Activated CD4-positive, alpha-beta memory T cell treated with anti-CD3 and anti-CD28 coated beads, Interleukin-2, amount 10 ng/mL, durations not matched to agents 7 days and 5 days (primary cell): ENCODE data around the gene GRIPAP1. TPM values are rescaled to one million over a fixed set of nuclear protein-coding genes. Genes with fewer than 3 reads are reported as not detected.

ENCODE experiments used
- CTCF ChIA-PET: fragments of 350-600 bp; sonication (Branson Sonifier 250); formaldehyde crosslinking; loops from one replicate; lab custom pipeline; 2021; ENCODE audit warnings: antibody characterized with exemption, inconsistent platforms; lab: Charles Lee
- POLR2A ChIA-PET: fragments of 350-600 bp; sonication (Branson Sonifier 250); formaldehyde crosslinking; loops from one replicate; lab custom pipeline; 2021; ENCODE audit warnings: antibody characterized with exemption; lab: Charles Lee
- DNase-seq: peaks from one replicate; pipeline ENCODE4 v3.0.0-alpha.2; 2020
- H3K27ac Mint-ChIP-seq: one replicate; pipeline ENCODE4 v1.8.0; 2021; ENCODE audit warnings: mild to moderate bottlenecking, mixed read lengths
- H3K27me3 Mint-ChIP-seq: one replicate; pipeline ENCODE4 v1.8.0; 2021; ENCODE audit warnings: mixed read lengths
- H3K36me3 Mint-ChIP-seq: one replicate; pipeline ENCODE4 v1.8.0; 2021; ENCODE audit warnings: low read depth, mixed read lengths
- H3K4me1 Mint-ChIP-seq: one replicate; pipeline ENCODE4 v1.8.0; 2021; ENCODE audit warnings: mixed read lengths
- H3K4me3 Mint-ChIP-seq: one replicate; pipeline ENCODE4 v1.8.0; 2021; ENCODE audit warnings: mild to moderate bottlenecking, mixed read lengths
- H3K9me3 Mint-ChIP-seq: one replicate; pipeline ENCODE4 v1.8.0; 2021; ENCODE audit warnings: mixed read lengths
- total RNA-seq, 2 experiments: library from RNA; stranded (reverse); gene quantifications; one replicate each; pipeline ENCODE4 v1.2.3, GENCODE V29; 2021

Gene GRIPAP1
- total RNA-seq, 2 experiments from 2014 or later = 104 to 116 TPM

GRCh38 chrX:49019599-49020249 is 17.7 kb upstream of the GRIPAP1 start:
- POLR2A ChIA-PET = no interaction called here
- H3K4me3 Mint-ChIP-seq = no peak overlapping the region
- no peaks in the 10 kb centered on the region for H3K27me3 Mint-ChIP-seq
- DNase-seq = no peak
- CTCF ChIA-PET = no interaction called here
- H3K27ac Mint-ChIP-seq = no peak overlapping the region
- H3K4me1 Mint-ChIP-seq = peaks cover 8% of the 10 kb centered on the region
- H3K36me3 Mint-ChIP-seq = peaks cover 5% of the 10 kb centered on the region
- no peaks in the 10 kb centered on the region for H3K9me3 Mint-ChIP-seq

DNA sequence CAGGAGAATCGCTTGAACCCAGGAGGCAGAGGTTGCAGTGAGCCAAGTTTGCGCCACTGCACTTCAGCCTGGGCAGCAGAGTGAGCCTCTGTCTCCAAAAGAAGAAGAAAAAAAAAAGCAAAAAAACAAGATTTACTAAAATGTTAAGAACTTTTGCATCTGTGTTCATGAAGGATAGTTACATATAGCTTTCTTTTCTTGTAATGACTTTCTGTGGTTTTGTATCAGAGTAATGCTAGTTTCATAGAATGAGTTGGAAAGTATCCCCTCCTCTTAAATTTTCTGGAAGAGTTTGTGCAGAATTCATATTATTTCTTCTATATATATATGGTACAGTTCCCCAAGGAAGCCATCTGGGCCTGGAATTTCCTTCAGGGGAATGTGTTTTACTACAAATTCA is 17.0 kb upstream of the GRIPAP1 start:
- H3K4me1 Mint-ChIP-seq = peaks cover 8% of the 10 kb centered on the region
- no peak for DNase-seq
- no peak overlapping the region for H3K27ac Mint-ChIP-seq
- H3K4me3 Mint-ChIP-seq = no peak overlapping the region
- POLR2A ChIA-PET = no interaction called here
- H3K27me3 Mint-ChIP-seq = no peaks in the 10 kb centered on the region
- no peaks in the 10 kb centered on the region for H3K9me3 Mint-ChIP-seq
- CTCF ChIA-PET = no interaction called here
- no peaks in the 10 kb centered on the region for H3K36me3 Mint-ChIP-seq

GRCh38 chrX:49003696-49004095 is 1.6 kb upstream of the GRIPAP1 start:
- H3K4me1 Mint-ChIP-seq = peaks cover 29% of the 10 kb centered on the region
- DNase-seq = no peak
- no peaks in the 10 kb centered on the region for H3K9me3 Mint-ChIP-seq
- peaks cover 22% of the 10 kb centered on the region for H3K36me3 Mint-ChIP-seq
- ChIA-PET CTCF (interaction anchor here (1.2 kb wide), 1 partner anchor 31 kb away, joined by 3 read pairs; no protein-coding TSS in a partner anchor), POLR2A (interaction anchor here (2.2 kb wide), 1 partner anchor 39 kb away, joined by 26 read pairs; the partner anchor contains the start of gene TFE3)
- H3K4me3 Mint-ChIP-seq = peak overlapping the region; percentile 50
- H3K27me3 Mint-ChIP-seq = no peaks in the 10 kb centered on the region
- H3K27ac Mint-ChIP-seq = peak overlapping the region; percentile 64

DNA sequence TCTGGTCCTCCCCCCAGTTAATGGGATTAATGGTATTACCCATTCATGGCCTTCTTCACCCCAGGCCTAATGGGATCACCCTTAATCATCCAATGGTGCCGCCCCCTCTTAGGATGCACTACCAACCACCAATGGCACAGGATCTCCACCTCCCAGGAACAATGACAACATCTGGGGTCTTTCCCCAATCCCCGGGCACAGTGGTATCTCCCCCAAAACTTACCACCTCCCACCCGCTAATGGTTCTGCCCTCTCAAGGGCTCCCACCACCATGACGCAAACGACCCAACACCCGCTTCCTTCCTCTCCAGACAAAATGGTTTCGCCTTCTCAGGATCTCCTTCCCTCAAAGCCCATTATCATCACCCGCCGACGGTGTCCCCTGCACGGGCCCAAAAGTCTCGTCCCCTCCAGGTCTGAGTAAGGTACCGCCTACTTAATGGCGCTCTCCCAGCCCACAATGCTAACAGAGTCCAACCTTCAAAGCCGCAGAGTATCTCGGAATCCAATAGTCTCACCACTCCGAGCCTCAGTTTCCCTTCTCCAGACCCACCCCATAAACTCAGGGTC is 458 bp downstream of the GRIPAP1 start:
- Mint-ChIP-seq H3K27ac (peak overlapping the region; percentile 94), H3K4me3 (peak overlapping the region; percentile 98), H3K27me3 (no peaks in the 10 kb centered on the region), H3K4me1 (peaks cover 48% of the 10 kb centered on the region), H3K36me3 (peaks cover 43% of the 10 kb centered on the region), H3K9me3 (no peaks in the 10 kb centered on the region)
- POLR2A ChIA-PET = interaction anchor here (0.8 to 2.2 kb wide), 13 partner anchors 8 to 428 kb away, joined by 3 to 26 read pairs (median 6); partner anchors contain the start of genes HDAC6, PQBP1, RBM3 and TFE3
- peak; percentile 58 for DNase-seq
- CTCF ChIA-PET = interaction anchor here (0.6 to 1.4 kb wide), 5 partner anchors 10 to 462 kb away, joined by 3 to 7 read pairs (median 4); partner anchors contain the start of genes HDAC6, TBC1D25 and TFE3

GRCh38 chrX:49000636-49001035 is 1.4 kb downstream of the GRIPAP1 start:
- H3K9me3 Mint-ChIP-seq = no peaks in the 10 kb centered on the region
- H3K4me3 Mint-ChIP-seq = peak overlapping the region; percentile 98
- peaks cover 48% of the 10 kb centered on the region for H3K4me1 Mint-ChIP-seq
- no peak overlapping the region for H3K27ac Mint-ChIP-seq
- H3K27me3 Mint-ChIP-seq = no peaks in the 10 kb centered on the region
- H3K36me3 Mint-ChIP-seq = peaks cover 48% of the 10 kb centered on the region
- ChIA-PET CTCF (no interaction called here), POLR2A (no interaction called here)
- DNase-seq = no peak

DNA sequence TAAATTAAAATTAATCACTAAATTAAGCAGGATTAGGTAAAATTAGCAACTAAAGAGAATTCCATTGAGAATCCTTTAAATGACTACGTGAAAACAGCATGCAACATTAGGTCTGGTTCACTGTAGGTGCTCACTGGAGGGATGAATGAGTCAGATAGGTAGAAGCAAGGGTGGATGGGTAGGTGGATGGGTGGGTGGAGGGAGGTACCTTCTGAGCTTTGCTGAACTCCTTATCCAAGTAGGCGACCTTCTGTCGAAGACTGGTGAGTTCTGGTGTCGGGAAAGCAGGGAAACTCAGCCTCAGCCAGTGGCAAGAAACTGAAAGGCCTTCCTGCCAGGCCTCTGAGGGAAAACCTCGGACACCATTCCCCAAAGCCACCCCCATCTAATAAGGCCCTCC is 3.0 kb downstream of the GRIPAP1 start:
- Mint-ChIP-seq H3K27ac (no peak overlapping the region), H3K27me3 (no peaks in the 10 kb centered on the region), H3K4me3 (no peak overlapping the region), H3K4me1 (peaks cover 55% of the 10 kb centered on the region), H3K36me3 (peaks cover 59% of the 10 kb centered on the region), H3K9me3 (no peaks in the 10 kb centered on the region)
- POLR2A ChIA-PET = no interaction called here
- CTCF ChIA-PET = no interaction called here
- DNase-seq = no peak

- Mint-ChIP-seq H3K27me3 (no peaks in the 10 kb centered on the region), H3K4me1 (peaks cover 52% of the 10 kb centered on the region), H3K4me3 (no peak overlapping the region), H3K9me3 (no peaks in the 10 kb centered on the region), H3K36me3 (peaks cover 64% of the 10 kb centered on the region), H3K27ac (no peak overlapping the region)
- ChIA-PET POLR2A (no interaction called here), CTCF (no interaction called here)
- DNase-seq = no peak
Observed at GRCh38 chrX:48998391-48998790, 3.7 kb downstream of the GRIPAP1 start.

- H3K4me1 Mint-ChIP-seq = peaks cover 52% of the 10 kb centered on the region
- no peak for DNase-seq
- no peak overlapping the region for H3K4me3 Mint-ChIP-seq
- no peaks in the 10 kb centered on the region for H3K27me3 Mint-ChIP-seq
- ChIA-PET CTCF (no interaction called here), POLR2A (no interaction called here)
- no peak overlapping the region for H3K27ac Mint-ChIP-seq
- no peaks in the 10 kb centered on the region for H3K9me3 Mint-ChIP-seq
- peaks cover 68% of the 10 kb centered on the region for H3K36me3 Mint-ChIP-seq
Observed at GRCh38 chrX:48997865-48998264, 4.2 kb downstream of the GRIPAP1 start.

- no peak for DNase-seq
- ChIA-PET CTCF (no interaction called here), POLR2A (no interaction called here)
- Mint-ChIP-seq H3K36me3 (peaks cover 70% of the 10 kb centered on the region), H3K27ac (no peak overlapping the region), H3K27me3 (no peaks in the 10 kb centered on the region), H3K9me3 (no peaks in the 10 kb centered on the region), H3K4me1 (peaks cover 48% of the 10 kb centered on the region), H3K4me3 (no peak overlapping the region)
Observed at GRCh38 chrX:48997455-48997854, 4.6 kb downstream of the GRIPAP1 start.

- peaks cover 73% of the 10 kb centered on the region for H3K36me3 Mint-ChIP-seq
- no peak for DNase-seq
- no peaks in the 10 kb centered on the region for H3K27me3 Mint-ChIP-seq
- H3K27ac Mint-ChIP-seq = no peak overlapping the region
- H3K4me3 Mint-ChIP-seq = no peak overlapping the region
- peaks cover 48% of the 10 kb centered on the region for H3K4me1 Mint-ChIP-seq
- H3K9me3 Mint-ChIP-seq = no peaks in the 10 kb centered on the region
- CTCF ChIA-PET = no interaction called here
- POLR2A ChIA-PET = no interaction called here
Observed at GRCh38 chrX:48996969-48997368, 5.1 kb downstream of the GRIPAP1 start.

DNA sequence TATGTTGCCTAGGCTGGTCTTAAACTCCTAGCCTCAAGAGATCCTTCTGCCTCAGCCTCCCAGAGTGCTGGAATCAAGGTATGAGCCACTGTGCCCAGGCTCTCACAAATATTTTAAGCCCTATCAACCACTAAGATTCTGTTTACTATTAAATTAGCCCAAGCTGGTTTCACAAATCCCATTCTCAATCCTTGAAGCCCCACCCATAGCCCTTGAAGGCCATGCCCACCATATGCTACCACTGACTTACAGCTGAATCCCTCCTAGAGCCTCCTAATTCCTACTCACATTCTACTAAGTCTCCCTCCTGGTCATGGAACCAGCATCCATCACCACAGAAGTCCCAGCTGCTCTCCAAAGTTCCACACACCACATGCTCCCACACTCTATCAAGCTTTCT is 9.7 kb downstream of the GRIPAP1 start:
- DNase-seq = no peak
- H3K27ac Mint-ChIP-seq = peak overlapping the region; percentile 34
- H3K36me3 Mint-ChIP-seq = peaks cover 63% of the 10 kb centered on the region
- H3K4me3 Mint-ChIP-seq = no peak overlapping the region
- H3K27me3 Mint-ChIP-seq = no peaks in the 10 kb centered on the region
- H3K4me1 Mint-ChIP-seq = peaks cover 16% of the 10 kb centered on the region
- POLR2A ChIA-PET = interaction anchor here (0.6 kb wide), 1 partner anchor 211 kb away, joined by 3 read pairs; no protein-coding TSS in a partner anchor
- H3K9me3 Mint-ChIP-seq = no peaks in the 10 kb centered on the region
- CTCF ChIA-PET = no interaction called here

- Mint-ChIP-seq H3K4me1 (peaks cover 2% of the 10 kb centered on the region), H3K9me3 (no peaks in the 10 kb centered on the region), H3K4me3 (no peak overlapping the region), H3K36me3 (peaks cover 50% of the 10 kb centered on the region), H3K27me3 (no peaks in the 10 kb centered on the region), H3K27ac (no peak overlapping the region)
- ChIA-PET CTCF (no interaction called here), POLR2A (interaction anchor here (0.7 kb wide), 1 partner anchor 17 kb away, joined by 4 read pairs; the partner anchor contains the start of gene KCND1)
- DNase-seq = no peak
Observed at GRCh38 chrX:48989483-48989882, 12.6 kb downstream of the GRIPAP1 start.

GRCh38 chrX:48983896-48984295 is 18.2 kb downstream of the GRIPAP1 start:
- H3K36me3 Mint-ChIP-seq = peaks cover 52% of the 10 kb centered on the region
- POLR2A ChIA-PET = no interaction called here
- H3K27ac Mint-ChIP-seq = no peak overlapping the region
- peaks cover 2% of the 10 kb centered on the region for H3K4me1 Mint-ChIP-seq
- no peaks in the 10 kb centered on the region for H3K9me3 Mint-ChIP-seq
- H3K27me3 Mint-ChIP-seq = no peaks in the 10 kb centered on the region
- DNase-seq = no peak
- H3K4me3 Mint-ChIP-seq = no peak overlapping the region
- CTCF ChIA-PET = no interaction called here
